Breast epithelium (tissue), 3 donors: ENCODE results near the gene VAMP1.

Source experiments
- CTCF ChIP-seq, 3 donors: fragments of 450-650 bp; IDR thresholded peaks; one replicate each; pipeline ENCODE4 v1.5.1; 2016 to 2017; ENCODE audit warnings: antibody characterized with exemption in 3 of 3, mild to moderate bottlenecking in 3 of 3, moderate library complexity in 3 of 3
- POLR2AphosphoS5 ChIP-seq, 3 donors: sonication (generic); formaldehyde crosslinking; IDR thresholded peaks; one replicate each; pipeline ENCODE4 v1.6.1; 2017; ENCODE audit warnings: antibody characterized with exemption in 3 of 3

- TF ChIP-seq CTCF (IDR thresholded peaks at IDR 0.05): no peak
- no peak for TF ChIP-seq POLR2AphosphoS5 (IDR thresholded peaks at IDR 0.05)
Measured at GRCh38 chr12:6440391-6440790, 30.1 kb downstream of the VAMP1 start.
